ENCODE results near the gene RNPEPL1.

Gene RNPEPL1

DNA sequence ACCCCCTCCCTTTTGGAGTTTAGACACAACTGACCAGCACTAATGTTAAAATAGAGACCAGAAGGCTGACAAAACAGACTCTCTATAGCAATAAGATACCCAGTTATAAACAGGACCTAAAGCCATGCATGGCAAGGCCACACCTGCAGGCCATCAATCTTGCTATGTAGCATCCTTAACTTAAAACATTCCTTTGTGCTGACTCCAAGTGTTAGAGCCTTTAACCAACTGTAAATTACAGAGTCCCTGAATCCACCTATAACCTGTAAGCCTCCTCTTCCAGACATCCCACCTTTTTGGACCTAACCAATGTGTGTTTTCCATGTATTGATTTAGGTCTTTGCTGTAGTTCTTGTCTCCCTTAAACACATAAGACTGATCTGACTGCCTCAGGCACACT, 28.4 kb upstream of the RNPEPL1 start:
- H3K27ac ChIP-seq (ENCODE audit: low read depth, low read length): no peak overlapping the region
- H3K9ac ChIP-seq (ENCODE audit: low read depth, low read length): no peak overlapping the region
- H3K9me3 ChIP-seq (ENCODE audit: control insufficient read depth, insufficient read depth, low read length): peaks cover 14% of the 10 kb centered on the region
- no peaks in the 10 kb centered on the region for H3K4me1 ChIP-seq (ENCODE audit: control insufficient read depth, insufficient read depth, low read length)
- H3K27me3 ChIP-seq (ENCODE audit: control insufficient read depth, insufficient read depth, low read length): no peaks in the 10 kb centered on the region
- no peaks in the 10 kb centered on the region for H3K36me3 ChIP-seq (ENCODE audit: control insufficient read depth, insufficient read depth, low read length)
- H3K4me3 ChIP-seq (ENCODE audit: low read depth, low read length): no peak overlapping the region

DNA sequence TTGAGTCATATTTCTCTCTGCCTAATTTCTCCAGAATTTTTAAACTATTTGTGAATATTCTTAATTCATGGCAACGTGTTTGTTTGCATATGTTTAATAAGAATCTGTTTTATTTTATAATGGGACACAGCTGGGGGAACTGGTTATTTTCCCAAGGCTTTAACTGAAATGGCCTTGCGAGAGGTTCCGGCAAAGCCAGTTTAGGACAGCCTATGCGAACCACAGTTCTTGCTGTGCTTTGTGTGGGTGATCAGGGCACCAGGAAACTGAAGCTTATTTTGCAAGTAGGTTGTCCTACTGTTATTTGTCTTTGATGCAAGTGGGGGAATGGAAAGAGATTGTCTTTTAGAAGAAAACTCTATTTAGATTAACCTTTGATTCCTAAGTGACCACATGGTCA, 17.0 kb upstream of the RNPEPL1 start:
- Histone ChIP-seq H3K9me3 (ENCODE audit: control insufficient read depth, insufficient read depth, low read length) (peaks cover 3% of the 10 kb centered on the region; the same call in 1 of the 2 replicates), H3K9ac (ENCODE audit: low read depth, low read length) (no peak overlapping the region), H3K36me3 (ENCODE audit: control insufficient read depth, insufficient read depth, low read length) (no peaks in the 10 kb centered on the region), H3K27me3 (ENCODE audit: control insufficient read depth, insufficient read depth, low read length) (no peaks in the 10 kb centered on the region), H3K4me3 (ENCODE audit: low read depth, low read length) (no peak overlapping the region), H3K4me1 (ENCODE audit: control insufficient read depth, insufficient read depth, low read length) (no peaks in the 10 kb centered on the region), H3K27ac (ENCODE audit: low read depth, low read length) (no peak overlapping the region)

DNA sequence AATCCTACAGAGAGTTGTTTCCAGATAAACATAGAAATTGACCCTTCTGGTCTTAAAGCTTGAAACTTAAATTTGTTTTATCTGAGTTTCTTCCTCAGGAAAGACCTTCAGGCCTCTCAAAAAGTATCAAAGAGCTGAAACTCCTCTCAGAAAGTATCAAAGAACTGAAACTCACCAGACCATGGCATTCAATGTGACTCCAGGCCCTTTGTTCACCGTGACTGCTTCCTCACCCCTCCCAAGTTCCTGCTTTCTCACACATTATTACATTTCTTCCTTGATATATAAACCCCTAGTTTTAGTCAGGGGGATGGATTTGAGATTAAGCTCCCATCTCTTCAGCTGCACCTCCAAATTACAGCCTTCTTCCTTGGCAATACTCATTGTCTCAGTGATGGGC, 16.5 kb upstream of the RNPEPL1 start:
- no peaks in the 10 kb centered on the region for H3K36me3 ChIP-seq (ENCODE audit: control insufficient read depth, insufficient read depth, low read length)
- H3K9me3 ChIP-seq (ENCODE audit: control insufficient read depth, insufficient read depth, low read length): peaks cover 3% of the 10 kb centered on the region; the same call in 1 of the 2 replicates
- no peak overlapping the region for H3K27ac ChIP-seq (ENCODE audit: low read depth, low read length)
- H3K4me3 ChIP-seq (ENCODE audit: low read depth, low read length): no peak overlapping the region
- no peaks in the 10 kb centered on the region for H3K4me1 ChIP-seq (ENCODE audit: control insufficient read depth, insufficient read depth, low read length)
- H3K27me3 ChIP-seq (ENCODE audit: control insufficient read depth, insufficient read depth, low read length): no peaks in the 10 kb centered on the region
- no peak overlapping the region for H3K9ac ChIP-seq (ENCODE audit: low read depth, low read length)

DNA sequence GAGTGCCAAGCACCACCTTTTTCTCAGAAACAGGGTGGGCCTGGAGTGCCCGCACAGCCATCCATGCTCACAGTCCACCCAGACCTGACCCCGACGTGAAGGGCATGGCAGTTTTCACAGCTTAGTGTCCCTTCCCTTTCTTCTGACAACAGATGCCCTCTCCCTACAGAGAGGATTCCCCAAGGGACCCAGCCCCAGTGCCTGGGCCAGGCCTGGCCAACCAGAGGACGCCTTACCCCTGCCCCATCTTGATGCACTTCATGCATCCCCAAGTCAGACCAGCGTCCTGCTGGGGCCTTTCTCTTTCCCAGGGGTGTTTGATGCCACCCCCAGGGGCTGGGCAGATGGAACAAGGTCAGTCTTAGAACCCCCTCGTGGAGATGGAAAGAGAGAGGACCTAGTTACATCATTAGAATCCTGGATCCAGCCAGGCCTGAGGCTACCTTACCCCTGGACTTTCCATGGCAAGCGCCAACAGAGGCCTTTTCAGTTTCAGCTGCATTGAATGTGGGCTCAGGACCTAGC, 14.3 kb upstream of the RNPEPL1 start:
- H3K9ac ChIP-seq (ENCODE audit: low read depth, low read length): no peak overlapping the region
- H3K4me1 ChIP-seq (ENCODE audit: control insufficient read depth, insufficient read depth, low read length): peaks cover 5% of the 10 kb centered on the region; the same call in 1 of the 2 replicates
- no peaks in the 10 kb centered on the region for H3K36me3 ChIP-seq (ENCODE audit: control insufficient read depth, insufficient read depth, low read length)
- H3K27ac ChIP-seq (ENCODE audit: low read depth, low read length): no peak overlapping the region
- peaks cover 15% of the 10 kb centered on the region for H3K27me3 ChIP-seq (ENCODE audit: control insufficient read depth, insufficient read depth, low read length)
- peaks cover 3% of the 10 kb centered on the region; the same call in 1 of the 2 replicates for H3K9me3 ChIP-seq (ENCODE audit: control insufficient read depth, insufficient read depth, low read length)
- no peak overlapping the region for H3K4me3 ChIP-seq (ENCODE audit: low read depth, low read length)

DNA sequence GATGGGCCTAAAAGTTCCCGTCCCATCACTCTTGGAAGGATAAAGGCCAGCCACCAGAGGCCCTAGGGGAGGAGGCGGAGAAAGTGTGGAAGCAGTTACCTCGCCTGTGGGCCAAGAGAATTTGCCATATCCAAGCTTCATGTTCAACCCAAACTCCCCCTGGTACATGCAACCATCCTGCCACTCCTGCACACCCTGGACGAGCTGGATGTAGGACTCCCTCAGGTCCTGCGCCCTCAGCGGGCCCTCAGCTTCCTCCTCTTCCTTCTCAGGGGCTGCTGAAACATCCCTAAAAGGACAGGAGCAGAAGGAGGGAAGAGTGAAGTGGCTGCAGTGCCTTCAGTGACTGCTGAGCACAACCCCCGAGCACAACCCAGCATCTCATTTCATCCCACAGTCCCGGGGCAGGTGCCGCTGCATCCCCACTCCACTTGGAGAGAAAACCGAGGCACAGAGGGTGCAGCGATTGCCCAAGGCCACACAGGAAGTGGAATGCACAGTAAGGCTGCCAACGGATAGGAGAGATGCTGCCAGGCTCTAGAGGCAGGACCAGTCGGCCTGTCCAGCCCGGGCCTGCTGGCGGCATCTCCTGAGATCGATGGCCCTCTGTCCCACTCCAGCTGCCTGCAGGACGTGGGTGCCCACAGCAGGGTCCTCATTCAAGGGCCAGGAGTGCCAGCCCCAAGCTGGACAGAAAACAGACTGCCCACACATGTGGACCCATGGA, 13.4 kb upstream of the RNPEPL1 start:
- Histone ChIP-seq H3K27ac (ENCODE audit: low read depth, low read length) (no peak overlapping the region), H3K36me3 (ENCODE audit: control insufficient read depth, insufficient read depth, low read length) (no peaks in the 10 kb centered on the region), H3K27me3 (ENCODE audit: control insufficient read depth, insufficient read depth, low read length) (peaks cover 24% of the 10 kb centered on the region), H3K4me1 (ENCODE audit: control insufficient read depth, insufficient read depth, low read length) (peaks cover 7% of the 10 kb centered on the region; the same call in 1 of the 2 replicates), H3K4me3 (ENCODE audit: low read depth, low read length) (no peak overlapping the region), H3K9me3 (ENCODE audit: control insufficient read depth, insufficient read depth, low read length) (peaks cover 3% of the 10 kb centered on the region; the same call in 1 of the 2 replicates), H3K9ac (ENCODE audit: low read depth, low read length) (no peak overlapping the region)

DNA sequence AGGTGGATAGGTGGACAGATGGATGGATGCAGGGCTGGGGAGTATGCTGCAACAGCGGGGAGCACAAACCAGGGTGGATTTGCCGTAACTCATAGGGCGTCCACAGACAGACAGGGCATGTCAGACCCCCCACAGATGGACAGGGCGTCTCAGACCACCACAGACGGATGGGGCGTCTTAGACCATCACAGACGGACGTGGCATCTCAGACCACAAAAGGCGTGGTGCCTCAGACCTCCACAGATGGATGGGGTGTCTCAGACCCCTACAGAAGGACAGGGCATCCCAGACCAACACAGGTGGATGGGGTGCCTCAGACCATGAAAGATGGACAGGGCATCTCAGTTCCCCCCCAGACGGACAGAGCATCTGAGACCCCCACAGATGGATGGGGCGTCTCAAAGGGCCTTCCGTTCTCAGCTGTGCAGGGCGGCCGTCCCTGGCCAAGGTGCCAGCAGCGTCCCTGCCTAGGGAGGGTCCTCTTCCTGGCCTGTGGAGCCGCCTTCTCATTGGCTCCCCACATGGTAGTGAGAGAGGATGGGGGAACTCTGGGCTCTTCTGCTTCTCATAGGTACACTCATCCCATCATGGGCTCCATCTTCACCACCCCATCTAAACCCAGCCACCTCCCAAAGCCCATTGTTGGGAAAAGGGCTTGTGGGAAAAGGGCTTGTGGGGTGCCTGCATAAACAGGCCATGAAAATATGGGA, 12.6 kb upstream of the RNPEPL1 start:
- H3K27me3 ChIP-seq (ENCODE audit: control insufficient read depth, insufficient read depth, low read length): peaks cover 26% of the 10 kb centered on the region
- H3K4me3 ChIP-seq (ENCODE audit: low read depth, low read length): no peak overlapping the region
- H3K9me3 ChIP-seq (ENCODE audit: control insufficient read depth, insufficient read depth, low read length): peaks cover 2% of the 10 kb centered on the region; the same call in 1 of the 2 replicates
- H3K4me1 ChIP-seq (ENCODE audit: control insufficient read depth, insufficient read depth, low read length): peaks cover 9% of the 10 kb centered on the region; the same call in 1 of the 2 replicates
- no peak overlapping the region for H3K27ac ChIP-seq (ENCODE audit: low read depth, low read length)
- no peaks in the 10 kb centered on the region for H3K36me3 ChIP-seq (ENCODE audit: control insufficient read depth, insufficient read depth, low read length)
- H3K9ac ChIP-seq (ENCODE audit: low read depth, low read length): no peak overlapping the region

DNA sequence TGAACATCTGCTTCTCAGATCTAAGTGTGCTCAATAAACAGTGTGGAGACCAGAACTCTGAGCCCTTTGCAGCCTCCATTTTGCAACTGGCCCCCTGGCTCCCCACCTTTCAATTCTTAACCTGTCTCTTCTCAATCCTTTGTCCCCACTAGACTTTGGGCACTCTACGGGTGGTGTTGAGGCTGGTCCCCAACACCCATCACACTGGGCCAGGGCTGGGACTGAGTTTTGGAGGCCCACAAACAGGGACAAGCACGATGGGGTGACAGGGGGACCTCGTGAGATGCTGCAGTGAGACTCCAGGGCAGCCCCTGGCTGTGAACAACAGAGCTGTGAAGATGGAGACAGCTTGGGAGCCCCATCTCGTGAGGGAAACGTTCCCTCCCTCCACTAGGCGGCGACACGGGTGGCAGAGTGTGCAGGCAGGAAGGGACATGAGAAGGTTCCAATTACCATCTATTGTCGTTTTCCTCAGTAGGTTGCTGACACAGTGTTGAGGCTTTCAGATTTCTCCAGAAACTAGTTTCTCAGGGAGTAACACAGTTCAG, 11.7 kb upstream of the RNPEPL1 start:
- peaks cover 26% of the 10 kb centered on the region for H3K27me3 ChIP-seq (ENCODE audit: control insufficient read depth, insufficient read depth, low read length)
- H3K9ac ChIP-seq (ENCODE audit: low read depth, low read length): no peak overlapping the region
- H3K4me3 ChIP-seq (ENCODE audit: low read depth, low read length): no peak overlapping the region
- peak overlapping the region; percentile 8 for H3K27ac ChIP-seq (ENCODE audit: low read depth, low read length)
- H3K4me1 ChIP-seq (ENCODE audit: control insufficient read depth, insufficient read depth, low read length): peaks cover 13% of the 10 kb centered on the region; the same call in 1 of the 2 replicates
- no peaks in the 10 kb centered on the region for H3K9me3 ChIP-seq (ENCODE audit: control insufficient read depth, insufficient read depth, low read length)
- no peaks in the 10 kb centered on the region for H3K36me3 ChIP-seq (ENCODE audit: control insufficient read depth, insufficient read depth, low read length)

DNA sequence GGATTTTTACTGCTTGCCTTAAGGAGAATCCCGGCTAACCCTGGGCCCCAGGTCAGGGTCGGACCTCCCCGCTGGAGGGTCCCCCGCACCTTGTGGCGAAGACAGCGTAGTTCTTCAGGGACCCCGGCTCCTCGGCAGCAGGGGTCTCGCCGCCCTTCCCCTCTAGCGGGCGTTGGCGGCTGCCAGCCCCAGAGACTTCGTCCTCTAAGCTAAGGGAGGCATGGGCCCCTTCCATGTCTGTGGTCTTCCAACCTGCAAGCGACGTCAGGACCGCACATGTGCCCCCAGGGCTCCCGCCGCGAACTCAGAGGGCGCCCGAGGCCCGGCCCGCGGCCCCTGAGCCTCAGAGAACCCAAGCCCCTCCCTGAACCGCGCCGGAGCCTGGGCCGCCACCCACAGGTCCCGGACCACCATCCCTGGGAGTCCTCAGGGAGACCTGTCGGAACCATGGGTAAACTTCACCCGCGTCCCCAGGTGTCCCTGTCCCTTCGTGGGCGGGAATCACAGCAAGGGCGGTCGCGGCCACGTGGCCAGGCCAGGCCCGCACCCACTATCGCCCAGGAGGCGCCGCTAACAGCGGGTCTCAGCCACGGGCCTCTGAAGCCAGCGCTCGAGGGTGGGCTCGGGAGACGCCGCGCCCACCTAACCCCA, 11.1 kb upstream of the RNPEPL1 start:
- Histone ChIP-seq H3K9ac (ENCODE audit: low read depth, low read length) (no peak overlapping the region), H3K4me1 (ENCODE audit: control insufficient read depth, insufficient read depth, low read length) (peaks cover 14% of the 10 kb centered on the region; the same call in 1 of the 2 replicates), H3K27me3 (ENCODE audit: control insufficient read depth, insufficient read depth, low read length) (peaks cover 26% of the 10 kb centered on the region), H3K4me3 (ENCODE audit: low read depth, low read length) (no peak overlapping the region; the same call in 1 of the 2 replicates), H3K27ac (ENCODE audit: low read depth, low read length) (peak overlapping the region; percentile 8), H3K9me3 (ENCODE audit: control insufficient read depth, insufficient read depth, low read length) (no peaks in the 10 kb centered on the region), H3K36me3 (ENCODE audit: control insufficient read depth, insufficient read depth, low read length) (no peaks in the 10 kb centered on the region)

DNA sequence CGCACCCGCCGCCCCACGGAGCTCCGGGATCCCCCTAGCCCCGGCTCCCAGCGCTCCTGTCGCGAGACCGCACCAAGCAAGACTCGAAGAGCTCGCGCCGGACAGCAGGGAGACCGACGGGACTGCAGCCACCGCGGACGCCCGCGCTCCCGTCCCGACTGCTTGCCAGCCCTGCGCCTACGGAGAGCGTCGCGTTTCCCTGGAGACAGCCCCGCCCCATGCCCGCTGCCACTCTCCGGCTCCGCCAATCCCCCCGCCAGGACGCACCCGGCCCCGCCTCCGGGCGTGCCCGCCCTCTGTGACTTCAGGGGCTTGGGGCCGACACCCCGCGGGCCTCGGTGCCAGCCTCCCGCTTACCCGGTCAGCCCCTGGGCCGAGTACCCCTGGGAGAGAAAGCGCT, 10.5 kb upstream of the RNPEPL1 start, which contains the start of gene ANKMY1:
Gene ANKMY1, minus strand, starts transcription at position 181 of the 400 bp plus-strand sequence. CDS start 653 bp downstream, outside the sequence.
- peak within 1 kb of the TSS; percentile 32; the same call in 1 of the 2 replicates for H3K4me3 ChIP-seq (ENCODE audit: low read depth, low read length)
- no peak within 1 kb of the TSS for H3K9ac ChIP-seq (ENCODE audit: low read depth, low read length)

DNA sequence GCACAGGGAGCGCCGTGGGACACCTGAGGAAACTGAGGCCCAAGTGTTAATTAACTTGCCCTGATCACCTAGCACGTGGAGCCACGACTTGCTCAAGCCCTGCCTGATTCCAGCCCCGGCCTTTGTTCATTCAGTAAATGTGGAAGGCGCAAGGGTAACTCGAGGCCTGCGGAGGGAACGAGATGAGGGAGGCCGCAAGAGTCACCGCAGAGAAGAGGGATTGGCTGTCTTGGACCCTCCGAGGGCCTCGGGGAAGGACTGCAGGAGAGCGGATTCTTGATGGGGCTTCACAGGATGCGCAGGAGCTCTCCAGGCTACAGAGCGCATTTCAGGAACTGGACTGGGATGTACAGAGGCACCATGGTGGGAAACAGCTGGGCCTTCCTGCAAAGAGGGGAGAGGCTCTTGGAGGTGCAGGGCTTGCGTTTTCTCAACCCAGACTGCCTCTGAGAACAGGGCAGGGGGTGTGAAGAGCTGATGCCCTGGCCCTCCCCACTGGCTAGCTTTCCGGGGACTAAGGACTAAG, 10.0 kb upstream of the RNPEPL1 start:
- Histone ChIP-seq H3K4me3 (ENCODE audit: low read depth, low read length) (peak overlapping the region; percentile 32; the same call in 1 of the 2 replicates), H3K36me3 (ENCODE audit: control insufficient read depth, insufficient read depth, low read length) (no peaks in the 10 kb centered on the region), H3K27me3 (ENCODE audit: control insufficient read depth, insufficient read depth, low read length) (peaks cover 26% of the 10 kb centered on the region), H3K4me1 (ENCODE audit: control insufficient read depth, insufficient read depth, low read length) (peaks cover 14% of the 10 kb centered on the region; the same call in 1 of the 2 replicates), H3K9ac (ENCODE audit: low read depth, low read length) (no peak overlapping the region), H3K27ac (ENCODE audit: low read depth, low read length) (no peak overlapping the region), H3K9me3 (ENCODE audit: control insufficient read depth, insufficient read depth, low read length) (no peaks in the 10 kb centered on the region)

More for the DNA sequence above, 10.5 kb upstream of the RNPEPL1 start, which contains the start of gene ANKMY1:
- Histone ChIP-seq H3K27me3 (ENCODE audit: control insufficient read depth, insufficient read depth, low read length) (peaks cover 26% of the 10 kb centered on the region), H3K36me3 (ENCODE audit: control insufficient read depth, insufficient read depth, low read length) (no peaks in the 10 kb centered on the region), H3K27ac (ENCODE audit: low read depth, low read length) (peak within 1 kb of the TSS; percentile 8), H3K4me1 (ENCODE audit: control insufficient read depth, insufficient read depth, low read length) (peaks cover 14% of the 10 kb centered on the region; the same call in 1 of the 2 replicates), H3K9me3 (ENCODE audit: control insufficient read depth, insufficient read depth, low read length) (no peaks in the 10 kb centered on the region)

Data from HUES48 (cell line).